Small intestine (tissue), 7 donors: ENCODE measurements around the gene TMEM198. TPM values are rescaled to one million over a fixed set of nuclear protein-coding genes. Genes with fewer than 3 reads are reported as not detected.

ENCODE experiments used
- DNase-seq, 2 donors: peaks; one replicate each; pipeline versions ENCODE4 v3.0.0 to v3.0.0-alpha.2; 2013
- FAIRE-seq: peaks from 2 replicates; lab custom pipeline; 2012; peaks lifted over from hg19 to GRCh38; lab: Jason Lieb, UNC
- H3K27ac ChIP-seq, 3 donors: one replicate each; pipeline ENCODE4 v1.5.1; 2013; ENCODE audit warnings: low read length in 2 of 3, mild to moderate bottlenecking in 2 of 3, control low read depth in 1 of 3, inconsistent platforms in 1 of 3, low read depth in 1 of 3, moderate library complexity in 1 of 3
- H3K27me3 ChIP-seq, 3 donors: one replicate each; pipeline ENCODE4 v1.6.1; 2013; ENCODE audit warnings: low read length in 3 of 3, inconsistent platforms in 1 of 3; ENCODE audit not compliant: control insufficient read depth in 3 of 3, insufficient read depth in 3 of 3
- H3K36me3 ChIP-seq, 3 donors: one replicate each; pipeline ENCODE4 v1.6.1; 2013; ENCODE audit warnings: low read length in 3 of 3, inconsistent platforms in 1 of 3, low read depth in 1 of 3, mild to moderate bottlenecking in 1 of 3, moderate library complexity in 1 of 3; ENCODE audit not compliant: control insufficient read depth in 3 of 3, insufficient read depth in 2 of 3
- H3K4me1 ChIP-seq, 3 donors: one replicate each; pipeline ENCODE4 v1.6.1; 2013; ENCODE audit warnings: low read length in 2 of 3, inconsistent platforms in 1 of 3, low read depth in 1 of 3, mild to moderate bottlenecking in 1 of 3, moderate library complexity in 1 of 3; ENCODE audit not compliant: control insufficient read depth in 3 of 3, insufficient read depth in 2 of 3
- H3K4me3 ChIP-seq, 3 donors: one replicate each; pipeline ENCODE4 v1.5.1; 2013; ENCODE audit warnings: low read length in 3 of 3, control low read depth in 1 of 3, inconsistent platforms in 1 of 3, low read depth in 1 of 3, mild to moderate bottlenecking in 1 of 3, moderate library complexity in 1 of 3
- H3K9me3 ChIP-seq, 2 donors: one replicate each; pipeline ENCODE4 v1.6.1; 2013; ENCODE audit warnings: low read depth in 1 of 2, low read length in 1 of 2; ENCODE audit not compliant: control insufficient read depth in 2 of 2, insufficient read depth in 1 of 2
- WGBS, 3 donors: extraction: QIAGEN DNeasy Blood & Tissue Kit; methylation state at CpG; one replicate each; pipeline ENCODE4 v1.1.7; 2013; 5-methylcytosine and 5-hydroxymethylcytosine counted together
- polyA plus RNA-seq, 4 donors: library from polyadenylated mRNA; stranded (reverse) in 3 of 4; unstranded in 1 of 4; fragments of 200-250 nt in 3 of 4; fragments of 120-200 nt in 1 of 4; gene quantifications; one replicate each; pipeline versions ENCODE4 v1.2.1 to v1.2.3, GENCODE V29; 2013
- donor health status: healthy with polysubstance abuse.
- donor health status: control.
- donor health status: control.
- donor health status: Bipolar disorder and iron deficiency.
- donor health status: healthy.

Gene TMEM198
- polyA plus RNA-seq, 4 donors = 1.8 to 23.5 (median 14.8) TPM

- H3K27ac ChIP-seq = no peak overlapping the region
- no peak overlapping the region for H3K4me3 ChIP-seq
- H3K27me3 ChIP-seq = peaks cover 0 to 19% (median 0%) of the 10 kb centered on the region in 3 donors
- FAIRE-seq (no peak), DNase-seq (no peak)
- no peaks in the 10 kb centered on the region for H3K9me3 ChIP-seq
- WGBS, 3 donors = 92% methylated on average over 18 to 19 of the region's 19 CpGs
- peaks cover 0 to 14% (median 0%) of the 10 kb centered on the region in 3 donors for H3K4me1 ChIP-seq
- peaks cover 0 to 37% (median 0%) of the 10 kb centered on the region in 3 donors for H3K36me3 ChIP-seq
Measured at GRCh38 chr2:219556413-219556812, 12.6 kb downstream of the TMEM198 start.

- Histone ChIP-seq H3K4me1 (peaks cover 0 to 6% (median 0%) of the 10 kb centered on the region in 3 donors), H3K9me3 (no peaks in the 10 kb centered on the region), H3K4me3 (no peak overlapping the region), H3K36me3 (peaks cover 0 to 46% (median 0%) of the 10 kb centered on the region in 3 donors), H3K27ac (no peak overlapping the region), H3K27me3 (peaks cover 0 to 12% (median 0%) of the 10 kb centered on the region in 3 donors)
- DNase-seq = no peak
- no peak for FAIRE-seq
- 85 to 92% (median 85%) methylated on average over 21 of the region's 21 CpGs for whole genome bisulfite sequencing, 3 donors
Measured at GRCh38 chr2:219557320-219557719, 13.5 kb downstream of the TMEM198 start.

GRCh38 chr2:219557791-219558785 lies 14.3 kb downstream of the TMEM198 start:
- peaks cover 0 to 3% (median 0%) of the 10 kb centered on the region in 3 donors for H3K4me1 ChIP-seq
- 93 to 95% (median 93%) methylated on average over 23 to 25 of the region's 25 CpGs for WGBS, 3 donors
- DNase-seq (no peak), FAIRE-seq (no peak)
- no peaks in the 10 kb centered on the region for H3K9me3 ChIP-seq
- H3K27me3 ChIP-seq = peaks cover 0 to 10% (median 0%) of the 10 kb centered on the region in 3 donors
- no peak overlapping the region for H3K4me3 ChIP-seq
- peaks cover 0 to 54% (median 0%) of the 10 kb centered on the region in 3 donors for H3K36me3 ChIP-seq
- no peak overlapping the region for H3K27ac ChIP-seq

GRCh38 chr2:219559156-219559915 lies 15.5 kb downstream of the TMEM198 start:
- no peaks in the 10 kb centered on the region for H3K9me3 ChIP-seq
- 90 to 93% (median 92%) methylated on average over 20 of the region's 20 CpGs for WGBS, 3 donors
- H3K27ac ChIP-seq = no peak overlapping the region
- FAIRE-seq (no peak), DNase-seq (no peak)
- peaks cover 0 to 65% (median 0%) of the 10 kb centered on the region in 3 donors for H3K36me3 ChIP-seq
- H3K4me1 ChIP-seq = no peaks in the 10 kb centered on the region
- no peak overlapping the region for H3K4me3 ChIP-seq
- H3K27me3 ChIP-seq = peaks cover 0 to 3% (median 0%) of the 10 kb centered on the region in 3 donors

- H3K4me3 ChIP-seq = no peak overlapping the region
- H3K27me3 ChIP-seq = no peaks in the 10 kb centered on the region
- H3K9me3 ChIP-seq = no peaks in the 10 kb centered on the region
- DNase-seq = no peak
- WGBS, 3 donors = 32 to 36% (median 34%) methylated on average over 8 of the region's 8 CpGs
- H3K27ac ChIP-seq = no peak overlapping the region
- no peak for FAIRE-seq
- H3K4me1 ChIP-seq = no peaks in the 10 kb centered on the region
- peaks cover 0 to 73% (median 0%) of the 10 kb centered on the region in 3 donors for H3K36me3 ChIP-seq
Measured at GRCh38 chr2:219560037-219560892, 16.4 kb downstream of the TMEM198 start.

- Histone ChIP-seq H3K36me3 (peaks cover 0 to 72% (median 0%) of the 10 kb centered on the region in 3 donors), H3K4me1 (no peaks in the 10 kb centered on the region), H3K27ac (no peak overlapping the region), H3K4me3 (no peak overlapping the region), H3K9me3 (no peaks in the 10 kb centered on the region), H3K27me3 (no peaks in the 10 kb centered on the region)
- no peak for FAIRE-seq
- 76 to 95% (median 78%) methylated on average over 3 of the region's 3 CpGs for WGBS, 3 donors
- no peak for DNase-seq
Measured at GRCh38 chr2:219560893-219561178, 17.0 kb downstream of the TMEM198 start.

GRCh38 chr2:219561179-219562048 lies 17.6 kb downstream of the TMEM198 start:
- Histone ChIP-seq H3K4me3 (no peak overlapping the region), H3K4me1 (no peaks in the 10 kb centered on the region), H3K27ac (no peak overlapping the region), H3K27me3 (no peaks in the 10 kb centered on the region), H3K9me3 (no peaks in the 10 kb centered on the region), H3K36me3 (peaks cover 0 to 70% (median 0%) of the 10 kb centered on the region in 3 donors)
- DNase-seq = no peak
- WGBS, 3 donors = 79 to 91% (median 85%) methylated on average over 24 of the region's 24 CpGs
- FAIRE-seq = no peak
